ENCODE data around the gene COL4A2.

Gene COL4A2

GRCh38 chr13:110469597-110469996 lies 162.5 kb downstream of the COL4A2 start:
- Histone ChIP-seq H3K9me3 (replicated peaks; ENCODE audit: insufficient read depth, low read length) (no peaks in the 10 kb centered on the region), H3K79me2 (ENCODE audit: low read length) (no peaks in the 10 kb centered on the region), H3K9ac (ENCODE audit: low read length) (no peak overlapping the region), H3K36me3 (replicated peaks; ENCODE audit: insufficient read depth, low read length) (no peaks in the 10 kb centered on the region), H3K9me2 (replicated peaks; ENCODE audit: insufficient read depth, low read length) (no peaks in the 10 kb centered on the region), H3K4me3 (ENCODE audit: low read length) (no peak overlapping the region), H3K4me1 (ENCODE audit: low read length) (no peaks in the 10 kb centered on the region; the same call in 1 of the 2 replicates), H3K27me3 (replicated peaks; ENCODE audit: insufficient read depth, low read length) (no peaks in the 10 kb centered on the region), H4K20me1 (ENCODE audit: insufficient read depth, low read length) (no peaks in the 10 kb centered on the region), H3F3A (ENCODE audit: insufficient read depth, low read length) (no peaks in the 10 kb centered on the region), H3K27ac (ENCODE audit: low read length) (no peak overlapping the region), H2AFZ (ENCODE audit: low read length) (no peak overlapping the region), H3K4me2 (ENCODE audit: low read depth, low read length) (no peak overlapping the region)
- TF ChIP-seq CTCF (IDR thresholded peaks at IDR 0.05; ENCODE audit: low read length) (no peak), EZH2phosphoT487 (IDR thresholded peaks at IDR 0.05; ENCODE audit: low read length) (no peak), EZH2 (optimal IDR thresholded peaks at IDR 0.05; ENCODE audit: low read depth, low read length) (no peak)
- DNase-seq: no peak

- no peaks in the 10 kb centered on the region for H3F3A ChIP-seq (ENCODE audit: insufficient read depth, low read length)
- no peaks in the 10 kb centered on the region for H4K20me1 ChIP-seq (ENCODE audit: insufficient read depth, low read length)
- H3K4me2 ChIP-seq (ENCODE audit: low read depth, low read length): no peak overlapping the region
- H3K36me3 ChIP-seq (replicated peaks; ENCODE audit: insufficient read depth, low read length): no peaks in the 10 kb centered on the region
- no peak overlapping the region for H3K9ac ChIP-seq (ENCODE audit: low read length)
- H3K79me2 ChIP-seq (ENCODE audit: low read length): no peaks in the 10 kb centered on the region
- H3K4me3 ChIP-seq (ENCODE audit: low read length): no peak overlapping the region
- H3K9me2 ChIP-seq (replicated peaks; ENCODE audit: insufficient read depth, low read length): no peaks in the 10 kb centered on the region
- H3K9me3 ChIP-seq (replicated peaks; ENCODE audit: insufficient read depth, low read length): no peaks in the 10 kb centered on the region
- no peak for TF ChIP-seq EZH2 (optimal IDR thresholded peaks at IDR 0.05; ENCODE audit: low read depth, low read length)
- TF ChIP-seq CTCF (IDR thresholded peaks at IDR 0.05; ENCODE audit: low read length): no peak
- no peak for TF ChIP-seq EZH2phosphoT487 (IDR thresholded peaks at IDR 0.05; ENCODE audit: low read length)
- no peak overlapping the region for H3K27ac ChIP-seq (ENCODE audit: low read length)
- DNase-seq: no peak
- H3K4me1 ChIP-seq (ENCODE audit: low read length): no peaks in the 10 kb centered on the region; the same call in 1 of the 2 replicates
- no peak overlapping the region for H2AFZ ChIP-seq (ENCODE audit: low read length)
- no peaks in the 10 kb centered on the region for H3K27me3 ChIP-seq (replicated peaks; ENCODE audit: insufficient read depth, low read length)
Observed at GRCh38 chr13:110470272-110471009, 163.4 kb downstream of the COL4A2 start.

- Histone ChIP-seq H3K9me2 (replicated peaks; ENCODE audit: insufficient read depth, low read length) (no peaks in the 10 kb centered on the region), H3K9ac (ENCODE audit: low read length) (no peak overlapping the region), H3K4me3 (ENCODE audit: low read length) (no peak overlapping the region), H3K79me2 (ENCODE audit: low read length) (no peaks in the 10 kb centered on the region), H3F3A (ENCODE audit: insufficient read depth, low read length) (no peaks in the 10 kb centered on the region), H2AFZ (ENCODE audit: low read length) (no peak overlapping the region), H3K27ac (ENCODE audit: low read length) (no peak overlapping the region), H3K9me3 (replicated peaks; ENCODE audit: insufficient read depth, low read length) (no peaks in the 10 kb centered on the region), H3K27me3 (replicated peaks; ENCODE audit: insufficient read depth, low read length) (no peaks in the 10 kb centered on the region), H3K4me1 (ENCODE audit: low read length) (no peaks in the 10 kb centered on the region; the same call in 1 of the 2 replicates), H4K20me1 (ENCODE audit: insufficient read depth, low read length) (no peaks in the 10 kb centered on the region), H3K4me2 (ENCODE audit: low read depth, low read length) (no peak overlapping the region), H3K36me3 (replicated peaks; ENCODE audit: insufficient read depth, low read length) (no peaks in the 10 kb centered on the region)
- no peak for DNase-seq
- no peak for TF ChIP-seq EZH2phosphoT487 (IDR thresholded peaks at IDR 0.05; ENCODE audit: low read length)
- no peak for TF ChIP-seq CTCF (IDR thresholded peaks at IDR 0.05; ENCODE audit: low read length)
- no peak for TF ChIP-seq EZH2 (optimal IDR thresholded peaks at IDR 0.05; ENCODE audit: low read depth, low read length)
Observed at GRCh38 chr13:110471156-110471832, 164.2 kb downstream of the COL4A2 start.

Measured in MM.1S (cell line).